ENCODE data around the gene PROX1.
"Not testable (repeated sequence)": the region's sequence is repeated elsewhere in the genome, so short reads cannot be mapped to it uniquely, and the experiment has no call there.

PROX1 gene

GRCh38 chr1:214072426-214073157 lies 84.8 kb downstream of the PROX1 start:
- DNase-seq (ENCODE audit: low read depth, low spot score) = no peak

DNA sequence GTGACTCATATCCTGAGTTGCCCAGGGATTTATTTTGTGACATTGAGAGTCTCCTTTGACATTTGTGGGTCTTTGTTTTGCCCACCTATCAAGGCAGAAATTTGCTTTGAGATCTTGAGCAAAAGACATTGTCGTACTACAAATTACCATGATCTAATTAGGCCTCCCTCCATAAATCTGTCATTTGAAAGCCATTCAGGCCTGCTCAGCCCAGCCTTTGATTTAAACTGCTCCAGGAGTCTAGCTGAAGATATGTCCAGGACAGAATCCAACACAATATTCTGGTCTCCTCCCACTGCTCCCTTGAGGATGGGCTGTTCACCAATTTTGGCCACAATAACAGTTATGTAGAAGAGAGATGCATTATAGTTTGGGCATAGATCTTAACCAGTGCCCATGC lies 86.7 kb downstream of the PROX1 start:
- DNase-seq (ENCODE audit: low read depth, low spot score) = no peak

DNA sequence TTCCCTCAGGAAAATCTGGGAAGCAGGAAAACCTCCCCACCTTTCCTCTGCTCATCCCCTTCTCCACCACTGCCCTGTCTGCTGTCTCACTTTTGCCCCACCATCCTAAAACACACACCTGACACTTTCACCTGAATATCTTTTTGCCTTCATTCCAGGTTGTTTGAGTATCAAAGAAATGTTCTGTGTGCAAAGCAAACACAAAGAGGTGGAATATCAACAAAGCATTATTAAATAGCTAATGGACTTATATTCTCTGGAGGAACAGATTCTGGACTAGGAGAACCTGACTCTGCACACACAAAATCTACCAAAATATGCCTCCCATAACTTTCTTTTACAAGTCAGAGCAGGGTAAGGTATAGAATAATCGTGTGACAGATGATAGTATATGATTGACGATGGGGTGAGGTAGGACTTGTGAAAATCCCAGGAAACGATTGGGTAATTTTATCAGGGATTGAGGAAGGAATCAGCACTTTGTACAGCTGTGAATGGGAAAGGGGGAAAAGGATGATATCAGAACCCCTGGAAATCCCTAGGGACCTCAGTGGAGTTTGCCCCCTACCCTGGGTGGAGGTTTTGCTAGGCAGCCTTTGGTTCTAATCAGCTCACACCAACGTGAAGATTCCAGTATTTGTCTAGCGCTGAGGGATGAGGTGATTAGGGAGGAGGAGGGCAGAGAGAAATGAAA lies 87.7 kb downstream of the PROX1 start:
- no peak for DNase-seq (ENCODE audit: low read depth, low spot score)

DNA sequence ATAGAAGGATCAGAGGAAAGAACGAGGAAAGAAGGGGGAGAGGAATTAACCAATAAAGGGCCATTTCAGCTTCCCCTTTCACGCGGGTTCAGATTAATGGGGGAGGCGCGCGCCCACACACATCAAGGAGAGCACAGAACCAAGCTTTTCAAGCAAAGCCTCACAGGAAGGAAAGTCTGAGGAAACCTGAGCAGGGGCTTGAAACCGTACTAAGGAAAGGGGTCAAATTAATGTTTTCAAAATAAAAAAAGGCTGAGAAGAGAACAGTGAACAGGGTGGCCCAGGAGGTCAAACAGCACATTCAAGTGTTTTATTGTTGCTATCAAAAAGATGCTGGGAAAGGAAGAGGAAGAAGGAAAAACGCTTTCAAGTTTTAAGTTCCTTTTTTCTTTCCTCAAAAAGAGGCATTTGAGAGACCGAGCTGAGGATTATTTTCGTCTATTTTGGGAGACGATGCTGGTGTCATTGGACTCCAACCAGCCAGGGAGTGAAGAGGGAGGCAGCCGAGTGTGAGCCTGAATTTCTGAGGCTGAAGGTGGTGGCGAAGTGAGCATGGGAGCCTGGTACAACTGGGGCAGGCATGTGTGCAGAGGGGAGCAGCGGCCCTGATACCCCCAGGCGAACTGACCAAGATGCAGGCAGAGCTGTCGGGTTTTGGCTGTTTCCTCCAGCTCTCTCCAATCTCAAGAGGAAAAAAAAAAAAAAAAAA lies 88.4 kb downstream of the PROX1 start:
- DNase-seq (ENCODE audit: low read depth, low spot score) = no peak

- DNase-seq (ENCODE audit: low read depth, low spot score) = no peak
Measured at GRCh38 chr1:214076708-214077065, 88.9 kb downstream of the PROX1 start.

- DNase-seq (ENCODE audit: low read depth, low spot score) = no peak
Measured at GRCh38 chr1:214078950-214079349, 91.2 kb downstream of the PROX1 start.

DNA sequence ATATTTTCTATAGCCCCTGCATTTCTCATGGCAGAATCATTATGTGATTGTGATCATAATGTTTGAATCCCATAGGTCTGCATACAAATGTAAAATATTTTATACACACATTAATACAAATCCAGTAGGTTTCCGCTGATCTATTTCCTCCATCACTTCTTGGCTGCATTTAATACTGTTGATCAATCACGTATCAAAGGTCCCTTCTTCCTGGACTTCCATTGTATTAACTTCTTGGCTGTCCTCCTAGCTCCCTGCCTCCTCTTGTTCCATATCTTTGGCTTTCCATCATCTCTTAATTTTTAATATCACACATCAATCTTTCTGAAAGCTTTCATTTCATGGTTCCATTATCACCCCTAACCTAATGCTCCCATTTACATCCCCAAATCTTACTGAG lies 97.6 kb downstream of the PROX1 start:
- DNase-seq (ENCODE audit: low read depth, low spot score) = no peak

DNA sequence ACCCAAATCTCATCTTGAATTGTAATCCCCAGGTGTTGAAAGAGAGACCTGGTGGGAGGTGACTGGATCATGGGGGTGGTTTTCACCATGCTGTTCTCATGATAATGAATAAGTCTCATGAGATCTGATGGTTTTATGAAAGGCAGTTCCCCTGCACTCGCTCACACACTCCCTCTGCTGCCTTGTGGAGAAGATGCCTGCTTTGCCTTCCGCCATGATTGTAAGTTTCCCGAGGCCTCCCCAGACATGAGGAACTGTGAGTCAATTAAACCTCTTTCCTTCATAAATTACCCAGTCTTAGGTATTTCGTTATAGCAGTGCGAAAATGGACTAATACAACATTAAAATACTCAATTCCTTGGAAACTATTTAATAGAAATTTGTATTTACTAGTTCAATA lies 99.2 kb downstream of the PROX1 start:
- DNase-seq (ENCODE audit: low read depth, low spot score) = no peak

DNA sequence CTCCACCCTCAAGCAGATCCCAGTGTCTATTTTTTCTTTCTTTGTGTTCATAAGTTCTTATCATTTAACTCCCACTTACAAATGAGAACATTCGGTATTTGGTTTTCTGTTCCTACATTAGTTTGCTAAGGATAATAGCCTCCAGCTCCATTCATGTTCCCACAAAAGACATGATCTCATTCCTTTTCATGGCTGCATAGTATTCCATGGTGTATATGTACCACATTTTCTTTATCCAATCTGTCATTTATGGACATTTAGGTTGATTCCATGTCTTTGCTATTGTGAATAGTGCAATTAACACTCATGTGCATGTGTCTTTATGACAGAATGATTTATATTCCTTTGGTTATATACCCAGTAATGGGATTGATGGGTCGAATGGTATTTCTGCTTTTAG lies 101.2 kb downstream of the PROX1 start:
- DNase-seq (ENCODE audit: low read depth, low spot score) = not testable (repeated sequence)

Measured in activated naive CD8-positive, alpha-beta T cell treated with anti-CD3 and anti-CD28 coated beads, Interleukin-2, amount 50 U/mL, for 16 hours (primary cell).